HCT116 (cell line): ENCODE results near the gene MED27. TPM values are rescaled to one million over a fixed set of nuclear protein-coding genes. Genes with fewer than 3 reads are reported as not detected.
A peak's percentile ranks its signal among the peaks of the same experiment; 100 is the strongest.

Experiments
- ATAC-seq: fragments of 200-7000 bp; cut with Tn5 transposase; 2 replicates; pipeline ENCODE4 v1.9.1; 2020; ENCODE audit warnings: mild to moderate bottlenecking, moderate library complexity
- BruUV-seq: library from RNA; stranded (reverse); fragments of 400-500 nt; replicated peaks from 2 replicates; lab custom pipeline; 2021; lab: Mats Ljungman, UMichigan
- CTCF ChIA-PET: fragments of 300-600 bp; sonication (Branson Sonifier 250); formaldehyde crosslinking; loops from one replicate; lab custom pipeline; 2021; ENCODE audit warnings: antibody characterized with exemption; lab: Charles Lee
- POLR2A ChIA-PET: fragments of 300-600, 350-600 bp; sonication (Branson Sonifier 250); formaldehyde crosslinking; loops from one replicate; lab custom pipeline; 2021; ENCODE audit warnings: antibody characterized with exemption; lab: Charles Lee
- RAD21 ChIA-PET, 2 experiments: fragments of 300-600 bp; sonication (Branson Sonifier 250); formaldehyde crosslinking; loops; one replicate each; lab custom pipeline; 2023; ENCODE audit warnings: low total read pairs in 2 of 2; ENCODE audit not compliant: uncharacterized antibody in 2 of 2, unreplicated experiment in 2 of 2, low non-redundant PET in 1 of 2; lab: Charles Lee
- DNase-seq: peaks from one replicate; pipeline ENCODE4 v3.0.0-alpha.2; 2010; ENCODE audit warnings: low read depth, low spot score
- H2AFZ ChIP-seq: fragments of 200-600 bp; shearing (Covaris generic), sonication (generic); 2 replicates; pipeline ENCODE4 v1.6.1; 2017; ENCODE audit warnings: low read depth, mixed run types, mixed read lengths, antibody characterized with exemption, low read length; ENCODE audit not compliant: poor library complexity, severe bottlenecking
- H3K27ac ChIP-seq: 2 replicates; pipeline ENCODE4 v1.5.1; 2012; ENCODE audit warnings: low read depth, low read length
- H3K27me3 ChIP-seq: fragments of 200-600 bp; sonication (generic); 2 replicates; pipeline ENCODE4 v1.6.1; 2016; ENCODE audit warnings: mixed run types, low read length, mixed read lengths; ENCODE audit not compliant: insufficient read depth
- H3K36me3 ChIP-seq, 2 experiments: fragments of 200-500 bp in 1 of 2; fragments of 200-600 bp in 1 of 2; sonication (Bioruptor generic) in 1 of 2; sonication (generic) in 1 of 2; 2 replicates each; pipeline versions ENCODE4 v1.5.1 to v1.6.1; 2014 to 2016; ENCODE audit warnings: low read length in 2 of 2, inconsistent platforms in 1 of 2, mixed read lengths in 1 of 2, mixed run types in 1 of 2; ENCODE audit not compliant: insufficient read depth in 2 of 2, control insufficient read depth in 1 of 2
- H3K4me1 ChIP-seq, 2 experiments: fragments of 200-600 bp in 1 of 2; sonication (generic) in 1 of 2; 2 replicates each; pipeline versions ENCODE4 v1.5.1 to v1.6.1; 2012 to 2017; ENCODE audit warnings: low read length in 2 of 2, inconsistent platforms in 1 of 2, mild to moderate bottlenecking in 1 of 2, mixed read lengths in 1 of 2, mixed run types in 1 of 2, moderate library complexity in 1 of 2; ENCODE audit not compliant: insufficient read depth in 2 of 2, control insufficient read depth in 1 of 2
- H3K4me2 ChIP-seq: fragments of 200-600 bp; sonication (generic); 2 replicates; pipeline ENCODE4 v1.6.1; 2017; ENCODE audit warnings: mixed run types, low read length, mixed read lengths
- H3K4me3 ChIP-seq, 2 experiments: fragments of 200-600 bp in 1 of 2; sonication (generic) in 1 of 2; replicated peaks in 1 of 2; 2 replicates each; pipeline ENCODE4 v1.5.1; 2011 to 2016; ENCODE audit warnings: low read length in 2 of 2, control low read depth in 1 of 2, low read depth in 1 of 2, mild to moderate bottlenecking in 1 of 2, mixed read lengths in 1 of 2, mixed run types in 1 of 2
- H3K79me2 ChIP-seq: fragments of 200-600 bp; sonication (generic); 2 replicates; pipeline ENCODE4 v1.6.1; 2017; ENCODE audit warnings: mild to moderate bottlenecking, mixed run types, low read length, moderate library complexity, mixed read lengths; ENCODE audit not compliant: insufficient read depth
- H3K9ac ChIP-seq: fragments of 200-600 bp; sonication (generic); 2 replicates; pipeline ENCODE4 v1.6.1; 2016; ENCODE audit warnings: low read length, mixed read lengths
- H3K9me2 ChIP-seq: fragments of 200-600 bp; sonication (generic), shearing (Covaris generic); 2 replicates; pipeline ENCODE4 v1.6.1; 2017; ENCODE audit warnings: mixed run types, mild to moderate bottlenecking, moderate library complexity; ENCODE audit not compliant: insufficient read depth
- H3K9me3 ChIP-seq, 2 experiments: fragments of 200-500 bp in 1 of 2; fragments of 200-600 bp in 1 of 2; sonication (Bioruptor generic) in 1 of 2; sonication (generic) in 1 of 2; 2 replicates each; pipeline ENCODE4 v1.6.1; 2014 to 2017; ENCODE audit warnings: low read length in 2 of 2, mixed read lengths in 2 of 2, inconsistent platforms in 1 of 2, low read depth in 1 of 2, mild to moderate bottlenecking in 1 of 2, mixed run types in 1 of 2, moderate library complexity in 1 of 2; ENCODE audit not compliant: control insufficient read depth in 1 of 2, insufficient read depth in 1 of 2
- H4K20me1 ChIP-seq: fragments of 200-600 bp; sonication (generic), shearing (Covaris generic); 2 replicates; pipeline ENCODE4 v1.6.1; 2017; ENCODE audit warnings: mixed run types, mild to moderate bottlenecking, moderate library complexity; ENCODE audit not compliant: insufficient read depth
- ATF3 ChIP-seq: IDR thresholded peaks from 2 replicates; pipeline ENCODE4 v1.6.1; 2012
- CTCF ChIP-seq, 3 experiments: fragments of 200-600 bp in 1 of 3; sonication (generic) in 1 of 3; IDR thresholded peaks in 2 of 3; conservative IDR thresholded peaks in 1 of 3; 2 replicates each; pipeline ENCODE4 v1.5.1; 2012 to 2017; ENCODE audit warnings: low read depth in 2 of 3, low read length in 2 of 3, antibody characterized with exemption in 1 of 3, borderline replicate concordance in 1 of 3, control low read depth in 1 of 3, mild to moderate bottlenecking in 1 of 3, mixed read lengths in 1 of 3, mixed run types in 1 of 3, moderate library complexity in 1 of 3; ENCODE audit not compliant: insufficient read depth in 1 of 3
- intact Hi-C: fragments of 100-400 bp; cut with micrococcal nuclease; formaldehyde crosslinking; loops from 2 replicates; pipeline ENCODE4 v1.10.0; 2022
- total RNA-seq: library from RNA; stranded (reverse); gene quantifications from one replicate; pipeline ENCODE4 v1.2.1, GENCODE V29; 2021; ENCODE audit not compliant: unreplicated experiment

Gene MED27
- total RNA-seq, 1 experiment from 2014 or later: 26.9 TPM

GRCh38 chr9:131810351-131811170 is 269.1 kb downstream of the MED27 start:
- Histone ChIP-seq H3K27me3 (no peaks in the 10 kb centered on the region), H3K4me3 (no peak overlapping the region), H3K36me3 (no peaks in the 10 kb centered on the region), H3K27ac (no peak overlapping the region), H3K9ac (no peak overlapping the region), H4K20me1 (no peaks in the 10 kb centered on the region), H3K9me3 (no peaks in the 10 kb centered on the region), H3K4me1 (peaks cover 0 to 6% of the 10 kb centered on the region in 2 experiments; a peak in 1 of 4 replicates), H2AFZ (no peak overlapping the region), H3K9me2 (no peaks in the 10 kb centered on the region), H3K79me2 (no peaks in the 10 kb centered on the region), H3K4me2 (no peak overlapping the region)
- peak; percentile 76 for ATAC-seq
- intact Hi-C loops: no loop called here
- ChIA-PET RAD21 (no interaction called here), POLR2A (no interaction called here), CTCF (interaction anchor here (0.6 kb wide), 1 partner anchor 68 kb away, joined by 3 read pairs; no protein-coding TSS in a partner anchor)
- TF ChIP-seq ATF3: no peak
- TF ChIP-seq CTCF (IDR thresholded peaks at IDR 0.05 in 2 of 3, conservative IDR thresholded peaks at IDR 0.05 in 1 of 3; ENCODE audit: borderline replicate concordance in 1 of 3, insufficient read depth in 1 of 3, low read depth in 2 of 3, low read length in 2 of 3): peak in 1 of 3 experiments; percentile 28; a peak in 2 of 6 replicates
- BruUV-seq: no TSS peak
- no peak for DNase-seq

Other genes starting within 250 kb of the MED27 start
- 2.5 TPM for gene NTNG2, start 82.2 kb upstream of the MED27 start, total RNA-seq